ENCODE results near the gene TRIM65. TPM values are rescaled to one million over a fixed set of nuclear protein-coding genes. Genes with fewer than 3 reads are reported as not detected.

Gene TRIM65
- total and polyA plus RNA-seq, 2 of the 13 experiments (the other 11 are each of a cell fraction or from before 2014, with no cell fraction given): 10.3 to 22.4 TPM

- TF ChIP-seq ZNF318 (CRISPR knock-in tag; IDR thresholded peaks at IDR 0.05): no peak
Measured at GRCh38 chr17:75898791-75899190, 2.0 kb upstream of the TRIM65 start (continued).

GRCh38 chr17:75898065-75898464 lies 1.3 kb upstream of the TRIM65 start:
- Histone ChIP-seq H3K27me3 (ENCODE audit: control insufficient read depth in 1 of 2, insufficient read depth in 2 of 2, low read length in 2 of 2) (no peaks in the 10 kb centered on the region), H4K20me1 (ENCODE audit: insufficient read depth, low read length) (no peaks in the 10 kb centered on the region), H3K9me3 (ENCODE audit: low read length) (no peaks in the 10 kb centered on the region), H3K36me3 (replicated peaks in 1 of 2; ENCODE audit: control insufficient read depth in 1 of 2, insufficient read depth in 2 of 2, low read length in 2 of 2) (peaks cover 28 to 52% of the 10 kb centered on the region in 2 experiments), H2AFZ (ENCODE audit: low read length) (no peak overlapping the region), H3K4me3 (replicated peaks in 1 of 3; ENCODE audit: insufficient read depth in 1 of 3, low read depth in 2 of 3, low read length in 3 of 3) (no peak overlapping the region), H3K4me1 (ENCODE audit: insufficient read depth, low read length) (peaks cover 41% of the 10 kb centered on the region), H3K27ac (ENCODE audit: extremely low read length, insufficient read depth, low read length) (no peak overlapping the region), H3K9ac (ENCODE audit: insufficient read depth, low read depth, low read length) (no peak overlapping the region), H3K79me2 (ENCODE audit: insufficient read depth, low read length) (peaks cover 16% of the 10 kb centered on the region), H3K4me2 (ENCODE audit: low read depth, low read length) (no peak overlapping the region)
- 92% methylated on average over 5 of the region's 8 CpGs for WGBS (ENCODE audit: low lambda C conversion rate)
- TF ChIP-seq ZNF232 (CRISPR knock-in tag; IDR thresholded peaks at IDR 0.05; ENCODE audit: borderline replicate concordance) (no peak), RBM22 (optimal IDR thresholded peaks at IDR 0.05; ENCODE audit: low read length) (peak; percentile 29), AGO2 (optimal IDR thresholded peaks at IDR 0.05; ENCODE audit: low read depth, low read length) (peak; percentile 45), CBX2 (IDR thresholded peaks at IDR 0.05; ENCODE audit: low read depth, low read length) (no peak), CBX2 (CRISPR knock-in tag; IDR thresholded peaks at IDR 0.05; ENCODE audit: low read depth) (no peak), RERE (CRISPR knock-in tag; IDR thresholded peaks at IDR 0.05; ENCODE audit: low read depth) (no peak)
- intact Hi-C loops (cut with micrococcal nuclease; ENCODE audit: unreplicated experiment): no loop called here
- no peak for ATAC-seq
- ChIA-PET CTCF (ENCODE audit: low intra/inter-chr PET ratio, low total read pairs) (no interaction called here), POLR2A (interaction anchor here (0.8 to 12.9 kb wide), 6 partner anchors 18 to 105 kb away, joined by 3 to 423 read pairs (median 6); partner anchors contain the start of genes CDK3, TRIM47 and WBP2)
- no TSS peak for BruUV-seq (replicated peaks)
- FAIRE-seq: no peak
- in situ Hi-C loops (cut with HindIII; ENCODE audit: extremely low pct_ligation_motif_present, low pct_unique_long_range_greater_than_20kb): no loop called here
- DNase-seq (ENCODE audit: low spot score): no peak

Measured in HepG2 (cell line).